Mesendoderm (in vitro differentiated cells): ENCODE measurements around the gene EXD3.

Experiments
- DNase-seq: peaks from one replicate; pipeline ENCODE4 v3.0.0; 2013
- H2AK5ac ChIP-seq: 2 replicates; pipeline ENCODE4 v1.6.1; 2013; ENCODE audit warnings: low read length, inconsistent platforms
- H2BK120ac ChIP-seq: 2 replicates; pipeline ENCODE4 v1.6.1; 2013; ENCODE audit warnings: low read depth, mild to moderate bottlenecking, low read length, moderate library complexity, mixed read lengths
- H2BK15ac ChIP-seq: replicated peaks from 2 replicates; pipeline ENCODE4 v1.6.1; 2013; ENCODE audit warnings: low read depth, mild to moderate bottlenecking, moderate library complexity
- H2BK5ac ChIP-seq: 2 replicates; pipeline ENCODE4 v1.6.1; 2013; ENCODE audit warnings: low read length, inconsistent platforms
- H3K18ac ChIP-seq: 2 replicates; pipeline ENCODE4 v1.6.1; 2013; ENCODE audit warnings: mild to moderate bottlenecking, low read length, mixed read lengths
- H3K23ac ChIP-seq: one replicate; pipeline ENCODE4 v1.6.1; 2013; ENCODE audit warnings: low read length
- H3K27ac ChIP-seq: 2 replicates; pipeline ENCODE4 v1.5.1; 2013; ENCODE audit warnings: low read depth, mild to moderate bottlenecking, inconsistent platforms, low read length, moderate library complexity
- H3K27me3 ChIP-seq: 2 replicates; pipeline ENCODE4 v1.6.1; 2013; ENCODE audit warnings: low read length, control low read depth, mild to moderate bottlenecking, inconsistent platforms; ENCODE audit not compliant: insufficient read depth, poor library complexity
- H3K36me3 ChIP-seq: 2 replicates; pipeline ENCODE4 v1.6.1; 2013; ENCODE audit warnings: low read length, inconsistent platforms; ENCODE audit not compliant: control insufficient read depth, insufficient read depth
- H3K4ac ChIP-seq: one replicate; pipeline ENCODE4 v1.6.1; 2013; ENCODE audit warnings: low read depth, mild to moderate bottlenecking, low read length, moderate library complexity
- H3K4me1 ChIP-seq: 2 replicates; pipeline ENCODE4 v1.6.1; 2013; ENCODE audit warnings: low read depth, low read length, inconsistent platforms; ENCODE audit not compliant: control insufficient read depth
- H3K4me2 ChIP-seq: 2 replicates; pipeline ENCODE4 v1.6.1; 2013; ENCODE audit warnings: low read length
- H3K4me3 ChIP-seq: 2 replicates; pipeline ENCODE4 v1.5.1; 2013; ENCODE audit warnings: mild to moderate bottlenecking, low read length
- H3K56ac ChIP-seq: one replicate; pipeline ENCODE4 v1.6.1; 2013; ENCODE audit warnings: low read length
- H3K79me1 ChIP-seq: 2 replicates; pipeline ENCODE4 v1.6.1; 2013; ENCODE audit warnings: low read length, inconsistent platforms
- H3K79me2 ChIP-seq: 2 replicates; pipeline ENCODE4 v1.6.1; 2013; ENCODE audit warnings: mild to moderate bottlenecking, low read length; ENCODE audit not compliant: control insufficient read depth, insufficient read depth
- H3K9ac ChIP-seq: 2 replicates; pipeline ENCODE4 v1.6.1; 2013; ENCODE audit warnings: low read length, inconsistent platforms
- H4K5ac ChIP-seq: one replicate; pipeline ENCODE4 v1.6.1; 2013; ENCODE audit warnings: low read length
- H4K8ac ChIP-seq: one replicate; pipeline ENCODE4 v1.6.1; 2013; ENCODE audit warnings: low read depth, mild to moderate bottlenecking, control low read depth, low read length, moderate library complexity
- WGBS: extraction: QIAGEN DNeasy Blood & Tissue Kit; methylation state at CpG from one replicate; pipeline ENCODE4 v1.1.7; 2013; ENCODE audit warnings: low lambda C conversion rate, missing lambda C conversion rate; ENCODE audit not compliant: insufficient coverage; ENCODE audit errors: extremely low coverage; 5-methylcytosine and 5-hydroxymethylcytosine counted together

Gene EXD3

GRCh38 chr9:137444106-137444790 is 21.3 kb upstream of the EXD3 start:
- no CpG with 5 or more reads among the region's 14 CpGs for WGBS
- Histone ChIP-seq H3K56ac (no peak overlapping the region), H3K79me1 (no peaks in the 10 kb centered on the region), H3K4me3 (no peak overlapping the region), H3K23ac (no peak overlapping the region), H3K36me3 (peaks cover 2% of the 10 kb centered on the region), H3K4me1 (no peaks in the 10 kb centered on the region), H2BK15ac (no peak overlapping the region), H3K27me3 (no peaks in the 10 kb centered on the region), H2BK120ac (no peak overlapping the region), H3K4ac (no peak overlapping the region), H3K79me2 (no peaks in the 10 kb centered on the region), H4K5ac (no peak overlapping the region), H4K8ac (no peak overlapping the region), H2BK5ac (no peak overlapping the region), H3K18ac (no peak overlapping the region), H3K27ac (no peak overlapping the region), H3K9ac (no peak overlapping the region), H3K4me2 (no peak overlapping the region), H2AK5ac (no peak overlapping the region)
- DNase-seq, result no peak

DNA sequence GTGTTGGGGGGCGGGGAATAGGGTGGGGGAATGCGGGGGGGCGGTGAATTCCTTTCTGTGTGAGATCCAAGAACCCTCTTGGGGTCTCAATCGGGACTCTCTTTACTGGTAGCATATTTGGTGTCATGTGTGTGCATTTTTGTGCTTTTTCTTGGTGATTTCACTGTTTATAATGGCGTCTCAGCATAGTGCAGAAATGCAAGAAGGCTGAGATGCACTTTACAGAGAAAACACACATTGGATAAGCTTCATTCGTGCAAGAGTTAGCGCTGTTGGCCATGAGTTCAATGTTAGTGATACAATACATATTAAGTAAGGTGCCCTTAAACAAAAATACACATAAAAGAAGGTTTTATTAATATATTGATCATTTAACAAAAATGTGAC is 19.0 kb upstream of the EXD3 start:
- WGBS, result no CpG with 5 or more reads among the region's 7 CpGs
- Histone ChIP-seq H4K8ac (no peak overlapping the region), H3K4me1 (no peaks in the 10 kb centered on the region), H3K4ac (no peak overlapping the region), H3K23ac (no peak overlapping the region), H3K27me3 (no peaks in the 10 kb centered on the region), H2AK5ac (no peak overlapping the region), H4K5ac (no peak overlapping the region), H2BK15ac (no peak overlapping the region), H3K36me3 (no peaks in the 10 kb centered on the region), H3K18ac (no peak overlapping the region), H3K79me2 (no peaks in the 10 kb centered on the region), H3K27ac (no peak overlapping the region), H3K4me3 (no peak overlapping the region), H2BK5ac (no peak overlapping the region), H3K4me2 (no peak overlapping the region), H3K79me1 (no peaks in the 10 kb centered on the region), H2BK120ac (no peak overlapping the region), H3K9ac (no peak overlapping the region), H3K56ac (no peak overlapping the region)
- no peak for DNase-seq

- no peaks in the 10 kb centered on the region for H3K4me1 ChIP-seq
- no peak within 1 kb of the TSS for H3K9ac ChIP-seq
- no peak within 1 kb of the TSS for H4K8ac ChIP-seq
- no peak within 1 kb of the TSS for H2BK5ac ChIP-seq
- H3K4ac ChIP-seq, result no peak within 1 kb of the TSS
- no peaks in the 10 kb centered on the region for H3K79me2 ChIP-seq
- no peak within 1 kb of the TSS for H3K27ac ChIP-seq
- no peak within 1 kb of the TSS for H3K23ac ChIP-seq
- H3K36me3 ChIP-seq, result no peaks in the 10 kb centered on the region
- H2AK5ac ChIP-seq, result no peak within 1 kb of the TSS
- H4K5ac ChIP-seq, result no peak within 1 kb of the TSS
- no peak within 1 kb of the TSS for H2BK15ac ChIP-seq
- H3K4me3 ChIP-seq, result no peak within 1 kb of the TSS
- no peaks in the 10 kb centered on the region for H3K79me1 ChIP-seq
- H2BK120ac ChIP-seq, result no peak within 1 kb of the TSS
- peak; percentile 64 for DNase-seq
- WGBS, result no CpG with 5 or more reads among the region's 62 CpGs
- H3K18ac ChIP-seq, result no peak within 1 kb of the TSS
- peak within 1 kb of the TSS; percentile 15 for H3K56ac ChIP-seq
- H3K4me2 ChIP-seq, result peak within 1 kb of the TSS; percentile 38
- no peaks in the 10 kb centered on the region for H3K27me3 ChIP-seq
These were observed 18.4 kb upstream of the EXD3 start, which contains the start of gene ENTPD8 for GRCh38 chr9:137441289-137441934. TSS of gene ENTPD8 (minus strand) at chr9:137441357. CDS start at chr9:137438285, 3,072 bp downstream.

DNA sequence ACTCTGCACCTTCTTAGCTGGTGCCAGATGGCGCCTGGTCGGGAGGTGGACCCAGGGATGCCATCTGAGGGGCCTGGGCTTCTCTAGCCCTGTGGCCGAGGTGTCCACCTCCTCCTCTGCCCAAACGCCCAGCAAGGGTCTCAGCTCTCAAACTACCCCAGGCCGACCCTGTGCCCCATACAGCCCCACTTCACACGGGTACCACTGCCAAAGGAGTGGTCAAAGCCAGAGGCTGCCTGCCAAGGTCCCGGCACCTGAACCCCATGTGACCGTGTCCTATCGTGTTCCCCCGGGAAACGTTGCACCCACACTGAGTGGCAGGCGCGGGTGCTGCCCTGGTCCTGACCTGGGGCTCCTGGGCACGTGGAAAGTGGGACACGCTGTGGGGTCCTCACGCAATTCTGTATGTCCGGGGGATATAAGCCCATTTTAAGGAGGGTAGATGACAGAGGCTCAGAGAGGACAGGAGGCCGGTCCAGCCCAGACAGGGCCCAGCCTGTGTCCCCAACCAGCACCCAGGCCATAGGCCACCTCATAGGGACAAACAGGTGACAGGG is 16.3 kb upstream of the EXD3 start:
- H3K56ac ChIP-seq, result no peak overlapping the region
- no peak overlapping the region for H3K4me3 ChIP-seq
- no peaks in the 10 kb centered on the region for H3K36me3 ChIP-seq
- no peaks in the 10 kb centered on the region for H3K79me2 ChIP-seq
- H4K5ac ChIP-seq, result no peak overlapping the region
- no peak overlapping the region for H3K9ac ChIP-seq
- H3K4me2 ChIP-seq, result no peak overlapping the region
- no peak overlapping the region for H3K4ac ChIP-seq
- no peak overlapping the region for H3K18ac ChIP-seq
- H2BK120ac ChIP-seq, result no peak overlapping the region
- H3K27ac ChIP-seq, result no peak overlapping the region
- H3K23ac ChIP-seq, result no peak overlapping the region
- H4K8ac ChIP-seq, result no peak overlapping the region
- H2AK5ac ChIP-seq, result no peak overlapping the region
- H3K4me1 ChIP-seq, result no peaks in the 10 kb centered on the region
- WGBS, result no CpG with 5 or more reads among the region's 18 CpGs
- H2BK15ac ChIP-seq, result no peak overlapping the region
- H3K27me3 ChIP-seq, result no peaks in the 10 kb centered on the region
- H3K79me1 ChIP-seq, result no peaks in the 10 kb centered on the region
- no peak overlapping the region for H2BK5ac ChIP-seq
- no peak for DNase-seq

DNA sequence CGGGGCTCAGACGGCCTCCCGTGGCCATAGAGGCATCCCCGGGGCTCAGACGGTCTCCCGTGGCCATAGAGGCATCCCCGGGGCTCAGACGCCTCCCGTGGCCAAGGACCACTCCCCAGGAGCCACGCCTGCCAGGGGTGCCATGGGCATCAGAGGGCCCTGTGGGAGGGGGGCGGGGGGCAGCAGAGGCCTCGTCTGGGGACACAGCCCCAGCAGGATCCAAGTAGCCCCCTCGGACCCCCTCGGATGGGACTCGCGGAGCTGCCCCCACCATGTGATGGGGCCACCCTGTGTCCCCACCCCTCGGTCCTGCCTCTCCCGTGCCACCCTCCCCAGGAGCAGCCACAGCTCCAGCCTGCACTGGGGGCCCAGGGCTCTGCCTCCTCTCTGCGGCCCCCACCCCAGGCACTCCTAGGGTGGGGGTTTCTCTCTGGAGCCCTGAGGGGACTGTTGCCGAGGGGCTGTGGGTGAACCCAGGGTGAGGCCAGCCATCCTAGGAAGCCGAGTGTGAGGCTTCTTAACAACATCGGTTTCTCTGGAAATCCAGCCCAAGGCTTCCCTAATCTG is 15.7 kb upstream of the EXD3 start:
- Histone ChIP-seq H3K18ac (no peak overlapping the region), H3K9ac (no peak overlapping the region), H3K4me3 (no peak overlapping the region), H3K27me3 (no peaks in the 10 kb centered on the region), H3K79me2 (no peaks in the 10 kb centered on the region), H2BK120ac (no peak overlapping the region), H2BK5ac (no peak overlapping the region), H4K5ac (no peak overlapping the region), H3K56ac (no peak overlapping the region), H3K4me2 (no peak overlapping the region), H2AK5ac (no peak overlapping the region), H3K4me1 (no peaks in the 10 kb centered on the region), H3K27ac (no peak overlapping the region), H3K23ac (no peak overlapping the region), H3K79me1 (no peaks in the 10 kb centered on the region), H3K36me3 (no peaks in the 10 kb centered on the region), H4K8ac (no peak overlapping the region), H3K4ac (no peak overlapping the region), H2BK15ac (no peak overlapping the region)
- WGBS, result no CpG with 5 or more reads among the region's 22 CpGs
- no peak for DNase-seq
